Measurements from ENCODE around the gene FAM9C.
"Not testable (repeated sequence)": the region's sequence is repeated elsewhere in the genome, so short reads cannot be mapped to it uniquely, and the experiment has no call there.

The FAM9C gene

GRCh38 chrX:13043138-13043537 lies 1.3 kb downstream of the FAM9C start:
- DNase-seq (ENCODE audit: low read depth) = no peak

- no peak for DNase-seq (ENCODE audit: low read depth)
These were observed 7.5 kb downstream of the FAM9C start for GRCh38 chrX:13036896-13037295.

GRCh38 chrX:13033193-13033592 lies 11.2 kb downstream of the FAM9C start:
- DNase-seq (ENCODE audit: low read depth) = no peak

GRCh38 chrX:13029887-13030771 lies 14.3 kb downstream of the FAM9C start:
- no peak for DNase-seq (ENCODE audit: low read depth)

GRCh38 chrX:13029637-13029886 lies 14.9 kb downstream of the FAM9C start:
- DNase-seq (ENCODE audit: low read depth) = no peak

GRCh38 chrX:13028871-13029636 lies 15.4 kb downstream of the FAM9C start:
- DNase-seq (ENCODE audit: low read depth) = no peak

- DNase-seq (ENCODE audit: low read depth) = no peak
These were observed 17.4 kb downstream of the FAM9C start for GRCh38 chrX:13026877-13027652.

- DNase-seq (ENCODE audit: low read depth) = no peak
These were observed 19.4 kb downstream of the FAM9C start for GRCh38 chrX:13024986-13025385.

GRCh38 chrX:13023979-13024378 lies 20.4 kb downstream of the FAM9C start:
- no peak for DNase-seq (ENCODE audit: low read depth)

- DNase-seq (ENCODE audit: low read depth) = no peak
These were observed 20.9 kb downstream of the FAM9C start for GRCh38 chrX:13023567-13023966.

- no peak for DNase-seq (ENCODE audit: low read depth)
These were observed 21.5 kb downstream of the FAM9C start for GRCh38 chrX:13022926-13023325.

- DNase-seq (ENCODE audit: low read depth) = not testable (repeated sequence)
These were observed 27.7 kb downstream of the FAM9C start for GRCh38 chrX:13016731-13017130.

GRCh38 chrX:13015536-13016236 lies 28.7 kb downstream of the FAM9C start:
- DNase-seq (ENCODE audit: low read depth) = no peak

- no peak for DNase-seq (ENCODE audit: low read depth)
These were observed 30.0 kb downstream of the FAM9C start for GRCh38 chrX:13014111-13015096.

- no peak for DNase-seq (ENCODE audit: low read depth)
These were observed 30.9 kb downstream of the FAM9C start for GRCh38 chrX:13013363-13014110.

- no peak for DNase-seq (ENCODE audit: low read depth)
These were observed 33.9 kb downstream of the FAM9C start for GRCh38 chrX:13010546-13010945.

- no peak for DNase-seq (ENCODE audit: low read depth)
These were observed 34.6 kb downstream of the FAM9C start for GRCh38 chrX:13009844-13010243.

GRCh38 chrX:13009273-13009672 lies 35.1 kb downstream of the FAM9C start:
- no peak for DNase-seq (ENCODE audit: low read depth)

- no peak for DNase-seq (ENCODE audit: low read depth)
These were observed 35.6 kb downstream of the FAM9C start for GRCh38 chrX:13008851-13009250.

GRCh38 chrX:13008189-13008533 lies 36.3 kb downstream of the FAM9C start:
- DNase-seq (ENCODE audit: low read depth) = no peak
